ENCODE data around the gene FAM13A. TPM values are rescaled to one million over a fixed set of nuclear protein-coding genes. Genes with fewer than 3 reads are reported as not detected.

FAM13A gene
- total and polyA plus RNA-seq, 2 of the 8 experiments (the other 6 are each of a cell fraction or from before 2014, with no cell fraction given) = 7.1 to 16.5 TPM

DNA sequence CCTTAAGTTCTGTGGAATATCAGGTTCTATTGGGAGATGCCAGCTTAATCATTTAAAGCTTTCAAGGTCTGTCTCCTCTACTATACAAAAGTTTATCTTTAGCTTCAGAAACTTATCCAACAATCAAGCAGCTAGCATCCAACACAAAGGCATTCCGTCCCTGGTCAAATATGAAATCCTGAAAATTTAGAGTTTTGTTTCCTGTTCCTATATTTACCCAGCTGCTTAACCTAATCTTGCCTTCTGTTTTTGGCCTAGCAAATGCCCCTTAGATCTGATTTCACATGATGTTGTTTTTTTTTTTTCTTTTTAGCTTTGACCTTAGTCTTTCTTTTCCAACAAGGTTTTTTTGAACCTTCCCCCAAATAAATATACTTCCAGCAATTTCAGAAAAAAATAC is 33.8 kb downstream of the FAM13A start:
- Histone ChIP-seq H2AFZ (ENCODE audit: low read length) (no peak overlapping the region), H3K23ac (ENCODE audit: insufficient read length) (no peak overlapping the region), H4K8ac (ENCODE audit: extremely low read depth, insufficient read depth, low read length) (no peak overlapping the region), H2BK12ac (ENCODE audit: low read depth, low read length) (no peak overlapping the region), H3K27ac (ENCODE audit: low read depth, low read length) (no peak overlapping the region), H2AK5ac (ENCODE audit: low read depth, low read length) (no peak overlapping the region), H4K20me1 (replicated peaks in 1 of 2; ENCODE audit: control insufficient read depth in 1 of 2, insufficient read depth in 2 of 2, low read length in 2 of 2) (no peaks in the 10 kb centered on the region), H3K56ac (replicated peaks; ENCODE audit: insufficient read length, low read depth, low read length) (no peak overlapping the region), H2BK20ac (ENCODE audit: low read length) (no peak overlapping the region), H3K14ac (ENCODE audit: insufficient read length) (no peak overlapping the region), H2BK5ac (ENCODE audit: low read depth, low read length) (no peak overlapping the region), H3K4me2 (ENCODE audit: insufficient read depth in 1 of 2, low read depth in 2 of 2, low read length in 2 of 2) (no peak overlapping the region), H3K4me3 (ENCODE audit: extremely low read depth in 1 of 4, insufficient read depth in 2 of 4, low read depth in 3 of 4, low read length in 4 of 4) (no peak overlapping the region), H3K23me2 (ENCODE audit: low read depth, low read length) (no peaks in the 10 kb centered on the region), H2BK15ac (ENCODE audit: low read length) (no peak overlapping the region), H2BK120ac (replicated peaks; ENCODE audit: low read depth, low read length) (no peak overlapping the region), H4K91ac (replicated peaks; ENCODE audit: insufficient read length, low read length) (no peak overlapping the region), H3K4ac (replicated peaks; ENCODE audit: insufficient read length, low read depth, low read length) (no peak overlapping the region), H3K9ac (replicated peaks in 1 of 4; ENCODE audit: extremely low read depth in 1 of 4, low read depth in 3 of 4, low read length in 3 of 4) (no peak overlapping the region), H4K5ac (ENCODE audit: insufficient read length, low read depth, low read length) (no peak overlapping the region), H3K27me3 (replicated peaks in 1 of 4; ENCODE audit: control insufficient read depth in 3 of 4, extremely low read depth in 1 of 4, insufficient read depth in 3 of 4, low read length in 3 of 4) (no peaks in the 10 kb centered on the region), H3K79me2 (ENCODE audit: control insufficient read depth in 1 of 2, insufficient read depth in 2 of 2, low read length in 2 of 2) (no peaks in the 10 kb centered on the region), H3K18ac (ENCODE audit: extremely low read depth, low read length) (no peak overlapping the region), H3K79me1 (ENCODE audit: low read depth, low read length) (no peaks in the 10 kb centered on the region; the same call in 1 of the 2 replicates), H3K9me3 (ENCODE audit: insufficient read depth in 2 of 2, low read depth in 1 of 2, low read length in 1 of 2) (no peaks in the 10 kb centered on the region), H3K36me3 (ENCODE audit: control insufficient read depth in 2 of 4, insufficient read depth in 4 of 4, low read length in 3 of 4) (peaks cover 0 to 15% (median 10%) of the 10 kb centered on the region in 4 experiments; a peak in 5 of 8 replicates), H3K4me1 (replicated peaks in 1 of 4; ENCODE audit: control insufficient read depth in 3 of 4, insufficient read depth in 4 of 4, low read length in 3 of 4) (no peaks in the 10 kb centered on the region)
- FAIRE-seq (no peak), DNase-seq (ENCODE audit: low read depth in 1 of 2, low spot score in 2 of 2) (no peak)
- ChIA-PET POLR2A (ENCODE audit: partially characterized antibody) (interaction anchor here (1.1 kb wide), 1 partner anchor 207 kb away, joined by 5 read pairs; no protein-coding TSS in a partner anchor), CTCF (ENCODE audit: partially characterized antibody) (interaction anchor here (0.6 to 12.0 kb wide), 35 partner anchors 14 to 353 kb away, joined by 3 to 224 read pairs (median 4); no protein-coding TSS in a partner anchor)
- 56% methylated on average over 1 of the region's 1 CpG; no CpG with 5 or more reads in 1 of the 2 experiments for WGBS, 2 experiments (ENCODE audit: extremely low coverage in 1 of 2, insufficient coverage in 1 of 2, insufficient read length in 1 of 2, insufficient replicate concordance in 2 of 2, low coverage in 1 of 2, low lambda C conversion rate in 2 of 2, missing lambda C conversion rate in 1 of 2)
- TF ChIP-seq SP2 (IDR thresholded peaks at IDR 0.05; ENCODE audit: low read length) (no peak), GABPA (IDR thresholded peaks at IDR 0.05; ENCODE audit: borderline replicate concordance, insufficient read depth, low read length) (no peak), EP300 (IDR thresholded peaks at IDR 0.05; ENCODE audit: borderline replicate concordance in 1 of 2, low read depth in 2 of 2, low read length in 2 of 2) (no peak), CTBP2 (IDR thresholded peaks at IDR 0.05; ENCODE audit: borderline replicate concordance, insufficient read depth, insufficient read length, low read length) (no peak), TAF1 (IDR thresholded peaks at IDR 0.05; ENCODE audit: low read depth, low read length) (no peak), YY1 (IDR thresholded peaks at IDR 0.05; ENCODE audit: low read depth, low read length) (no peak), POLR2A (IDR thresholded peaks at IDR 0.05; ENCODE audit: control extremely low read depth in 1 of 2, low read depth in 2 of 2, low read length in 2 of 2) (no peak), CREB1 (IDR thresholded peaks at IDR 0.05) (no peak), RBBP5 (IDR thresholded peaks at IDR 0.05; ENCODE audit: borderline replicate concordance, low read depth, low read length) (no peak), USF2 (IDR thresholded peaks at IDR 0.05; ENCODE audit: low read length) (no peak), RXRA (IDR thresholded peaks at IDR 0.05; ENCODE audit: insufficient read depth, low read depth, low read length) (no peak), SUZ12 (IDR thresholded peaks at IDR 0.05; ENCODE audit: low read length) (no peak), PHF8 (conservative IDR thresholded peaks at IDR 0.05; ENCODE audit: low read depth, low read length) (no peak), SRF (IDR thresholded peaks at IDR 0.05; ENCODE audit: low read depth, low read length) (no peak)

All from H1 (cell line).